Limb (tissue), 2 donors: ENCODE results near the gene MPPED2.

Source experiments
- DNase-seq, 2 donors: peaks; one replicate each; pipeline ENCODE4 v3.0.0-alpha.2; 2016; ENCODE audit errors: extremely low spot score in 2 of 2

Gene MPPED2

GRCh38 chr11:30488304-30488998 is 97.7 kb downstream of the MPPED2 start:
- peak; percentile 47 to 53 for DNase-seq

GRCh38 chr11:30487200-30487898 is 98.8 kb downstream of the MPPED2 start:
- no peak for DNase-seq

GRCh38 chr11:30485756-30486155 is 100.4 kb downstream of the MPPED2 start:
- DNase-seq: no peak

GRCh38 chr11:30485222-30485621 is 100.9 kb downstream of the MPPED2 start:
- no peak for DNase-seq

GRCh38 chr11:30483056-30483455 is 103.1 kb downstream of the MPPED2 start:
- DNase-seq: no peak

- no peak for DNase-seq
Observed at GRCh38 chr11:30481796-30482195, 104.4 kb downstream of the MPPED2 start.

GRCh38 chr11:30481330-30481729 is 104.8 kb downstream of the MPPED2 start:
- DNase-seq: no peak

GRCh38 chr11:30479899-30480298 is 106.3 kb downstream of the MPPED2 start:
- no peak for DNase-seq

- no peak for DNase-seq
Observed at GRCh38 chr11:30478923-30479322, 107.2 kb downstream of the MPPED2 start.

GRCh38 chr11:30477061-30477460 is 109.1 kb downstream of the MPPED2 start:
- no peak for DNase-seq

- DNase-seq: no peak
Observed at GRCh38 chr11:30474151-30474954, 111.8 kb downstream of the MPPED2 start.

GRCh38 chr11:30471244-30471643 is 114.9 kb downstream of the MPPED2 start:
- DNase-seq: no peak

GRCh38 chr11:30468881-30469280 is 117.3 kb downstream of the MPPED2 start:
- DNase-seq: no peak

- DNase-seq: no peak
Observed at GRCh38 chr11:30467176-30467575, 119.0 kb downstream of the MPPED2 start.

GRCh38 chr11:30465623-30466022 is 120.5 kb downstream of the MPPED2 start:
- DNase-seq: no peak

GRCh38 chr11:30465192-30465591 is 121.0 kb downstream of the MPPED2 start:
- no peak for DNase-seq

- no peak for DNase-seq
Observed at GRCh38 chr11:30463266-30463665, 122.9 kb downstream of the MPPED2 start.

- DNase-seq: no peak
Observed at GRCh38 chr11:30462421-30462820, 123.7 kb downstream of the MPPED2 start.

- DNase-seq: no peak
Observed at GRCh38 chr11:30459821-30460220, 126.3 kb downstream of the MPPED2 start.

GRCh38 chr11:30459306-30459705 is 126.8 kb downstream of the MPPED2 start:
- no peak for DNase-seq

- DNase-seq: no peak
Observed at GRCh38 chr11:30458541-30458940, 127.6 kb downstream of the MPPED2 start.

- no peak for DNase-seq
Observed at GRCh38 chr11:30457087-30457486, 129.1 kb downstream of the MPPED2 start.
